ENCODE data around the gene TRIM50.
"Not testable (repeated sequence)": the region's sequence is repeated elsewhere in the genome, so short reads cannot be mapped to it uniquely, and the experiment has no call there.

GRCh38 chr7:73311421-73311820, 16.5 kb downstream of the TRIM50 start:
- not testable (repeated sequence) for TF ChIP-seq POLR2A, CTCF (IDR thresholded peaks at IDR 0.05)

All from body of pancreas (tissue), 4 donors.